Thymus (tissue), 11 donors: ENCODE results near the gene CADPS2. TPM values are rescaled to one million over a fixed set of nuclear protein-coding genes. Genes with fewer than 3 reads are reported as not detected.

ENCODE experiments used
- DNase-seq, 9 donors: peaks; one replicate each; pipeline ENCODE4 v3.0.0-alpha.2; 2013; ENCODE audit warnings: low spot score in 9 of 9, low read depth in 6 of 9, missing footprints in 1 of 9
- H3K27ac ChIP-seq, 2 donors: one replicate each; pipeline ENCODE4 v1.5.1; 2013; ENCODE audit warnings: control low read depth in 1 of 2, low read depth in 1 of 2, low read length in 1 of 2, mild to moderate bottlenecking in 1 of 2, moderate library complexity in 1 of 2
- H3K27me3 ChIP-seq, 2 donors: one replicate each; pipeline ENCODE4 v1.5.1; 2013; ENCODE audit warnings: low read length in 1 of 2; ENCODE audit not compliant: control insufficient read depth in 2 of 2, insufficient read depth in 1 of 2
- H3K36me3 ChIP-seq, 2 donors: one replicate each; pipeline ENCODE4 v1.5.1; 2013; ENCODE audit warnings: low read length in 1 of 2, mild to moderate bottlenecking in 1 of 2, moderate library complexity in 1 of 2; ENCODE audit not compliant: control insufficient read depth in 2 of 2, insufficient read depth in 2 of 2
- H3K4me1 ChIP-seq, 2 donors: one replicate each; pipeline ENCODE4 v1.5.1; 2013; ENCODE audit warnings: low read length in 2 of 2; ENCODE audit not compliant: control insufficient read depth in 2 of 2, insufficient read depth in 2 of 2
- H3K4me3 ChIP-seq, 2 donors: one replicate each; pipeline ENCODE4 v1.5.1; 2013; ENCODE audit warnings: low read length in 2 of 2, control low read depth in 1 of 2, mild to moderate bottlenecking in 1 of 2
- H3K9me3 ChIP-seq, 2 donors: one replicate each; pipeline ENCODE4 v1.5.1; 2013; ENCODE audit warnings: low read length in 1 of 2, mild to moderate bottlenecking in 1 of 2; ENCODE audit not compliant: control insufficient read depth in 2 of 2, insufficient read depth in 1 of 2
- WGBS: extraction: QIAGEN DNeasy Blood & Tissue Kit; methylation state at CpG from one replicate; pipeline ENCODE4 v1.1.7; 2013; 5-methylcytosine and 5-hydroxymethylcytosine counted together
- polyA plus RNA-seq: library from polyadenylated mRNA; stranded (reverse); fragments of 200-250 nt; gene quantifications from one replicate; pipeline ENCODE4 v1.2.3, GENCODE V29; 2013
- total RNA-seq: library from RNA; stranded (reverse); fragments of 120-200 nt; gene quantifications from one replicate; pipeline ENCODE4 v1.2.4, GENCODE V29; 2013
- donor health status: healthy.

The CADPS2 gene
- total and polyA plus RNA-seq, 2 donors = 7.4 to 9.5 TPM

- no peaks in the 10 kb centered on the region for H3K4me1 ChIP-seq
These were observed 256.8 kb downstream of the CADPS2 start for GRCh38 chr7:122629412-122629953.

GRCh38 chr7:122628651-122629411 lies 257.4 kb downstream of the CADPS2 start:
- H3K27me3 ChIP-seq = no peaks in the 10 kb centered on the region
- H3K9me3 ChIP-seq = no peaks in the 10 kb centered on the region
- H3K36me3 ChIP-seq = no peaks in the 10 kb centered on the region
- H3K4me3 ChIP-seq = no peak overlapping the region
- no peak overlapping the region for H3K27ac ChIP-seq
- no peak for DNase-seq
- no peaks in the 10 kb centered on the region for H3K4me1 ChIP-seq
- 89% methylated on average over 5 of the region's 5 CpGs for WGBS

More at GRCh38 chr7:122629412-122629953, 256.8 kb downstream of the CADPS2 start:
- no peak for DNase-seq
- Histone ChIP-seq H3K27ac (no peak overlapping the region), H3K36me3 (no peaks in the 10 kb centered on the region), H3K27me3 (no peaks in the 10 kb centered on the region), H3K9me3 (no peaks in the 10 kb centered on the region), H3K4me3 (no peak overlapping the region)

GRCh38 chr7:122626785-122627184 lies 259.5 kb downstream of the CADPS2 start:
- no peaks in the 10 kb centered on the region for H3K4me1 ChIP-seq
- H3K4me3 ChIP-seq = no peak overlapping the region
- no peaks in the 10 kb centered on the region for H3K27me3 ChIP-seq
- 89% methylated on average over 3 of the region's 3 CpGs for WGBS
- H3K27ac ChIP-seq = no peak overlapping the region
- no peaks in the 10 kb centered on the region for H3K36me3 ChIP-seq
- DNase-seq = no peak
- H3K9me3 ChIP-seq = no peaks in the 10 kb centered on the region

GRCh38 chr7:122622682-122623081 lies 263.6 kb downstream of the CADPS2 start:
- Histone ChIP-seq H3K4me1 (no peaks in the 10 kb centered on the region), H3K9me3 (no peaks in the 10 kb centered on the region), H3K4me3 (no peak overlapping the region)

GRCh38 chr7:122619664-122620063 lies 266.6 kb downstream of the CADPS2 start:
- Histone ChIP-seq H3K36me3 (no peaks in the 10 kb centered on the region), H3K4me3 (no peak overlapping the region), H3K4me1 (no peaks in the 10 kb centered on the region), H3K27me3 (no peaks in the 10 kb centered on the region), H3K27ac (no peak overlapping the region), H3K9me3 (no peaks in the 10 kb centered on the region)
- DNase-seq = no peak
- WGBS = 62% methylated on average over 2 of the region's 2 CpGs

More at GRCh38 chr7:122622682-122623081, 263.6 kb downstream of the CADPS2 start:
- no peak for DNase-seq
- no peaks in the 10 kb centered on the region for H3K36me3 ChIP-seq
- 88% methylated on average over 1 of the region's 1 CpG for WGBS
- H3K27me3 ChIP-seq = no peaks in the 10 kb centered on the region
- no peak overlapping the region for H3K27ac ChIP-seq

GRCh38 chr7:122618585-122619189 lies 267.6 kb downstream of the CADPS2 start:
- Histone ChIP-seq H3K36me3 (no peaks in the 10 kb centered on the region), H3K9me3 (no peaks in the 10 kb centered on the region), H3K4me1 (no peaks in the 10 kb centered on the region), H3K27me3 (no peaks in the 10 kb centered on the region), H3K4me3 (no peak overlapping the region), H3K27ac (no peak overlapping the region)
- 91% methylated on average over 2 of the region's 2 CpGs for WGBS
- no peak for DNase-seq

GRCh38 chr7:122616951-122617350 lies 269.3 kb downstream of the CADPS2 start:
- H3K4me3 ChIP-seq = no peak overlapping the region
- 80% methylated on average over 3 of the region's 3 CpGs for WGBS
- no peaks in the 10 kb centered on the region for H3K27me3 ChIP-seq
- H3K36me3 ChIP-seq = no peaks in the 10 kb centered on the region
- DNase-seq = no peak
- no peak overlapping the region for H3K27ac ChIP-seq
- H3K9me3 ChIP-seq = no peaks in the 10 kb centered on the region
- H3K4me1 ChIP-seq = no peaks in the 10 kb centered on the region

GRCh38 chr7:122605929-122606328 lies 280.3 kb downstream of the CADPS2 start:
- no peak for DNase-seq
- H3K9me3 ChIP-seq = no peaks in the 10 kb centered on the region
- no peaks in the 10 kb centered on the region for H3K4me1 ChIP-seq
- H3K4me3 ChIP-seq = no peak overlapping the region
- no peaks in the 10 kb centered on the region for H3K27me3 ChIP-seq
- H3K36me3 ChIP-seq = no peaks in the 10 kb centered on the region
- WGBS = 89% methylated on average over 2 of the region's 2 CpGs
- H3K27ac ChIP-seq = no peak overlapping the region

GRCh38 chr7:122604251-122604650 lies 282.0 kb downstream of the CADPS2 start:
- Histone ChIP-seq H3K9me3 (no peaks in the 10 kb centered on the region), H3K36me3 (no peaks in the 10 kb centered on the region), H3K4me3 (no peak overlapping the region), H3K27ac (no peak overlapping the region), H3K4me1 (no peaks in the 10 kb centered on the region), H3K27me3 (no peaks in the 10 kb centered on the region)
- no peak for DNase-seq
